ENCODE measurements around the gene EIPR1. TPM values are rescaled to one million over a fixed set of nuclear protein-coding genes. Genes with fewer than 3 reads are reported as not detected.

EIPR1 gene
- polyA plus RNA-seq, 2 of the 4 experiments (the other 2 are of a cell fraction), result 55.0 to 65.0 TPM

- no peak overlapping the region for H3K4me3 ChIP-seq
- H3K4me2 ChIP-seq, result no peak overlapping the region
- H3K27ac ChIP-seq, result no peak overlapping the region
- no peak for FAIRE-seq
- no peaks in the 10 kb centered on the region for H3K4me1 ChIP-seq
- peaks cover 31% of the 10 kb centered on the region for H3K9me3 ChIP-seq
- WGBS (ENCODE audit: missing lambda C conversion rate), result 94% methylated on average over 4 of the region's 4 CpGs
- POLR2A ChIA-PET, result no interaction called here
- CTCF ChIA-PET, result interaction anchor here (1.3 to 1.9 kb wide), 2 partner anchors 11 to 12 kb away, joined by 3 to 7 read pairs; no protein-coding TSS in a partner anchor
- ATAC-seq, result no peak
- TF ChIP-seq MAZ (IDR thresholded peaks at IDR 0.05; ENCODE audit: borderline replicate concordance, low read depth, low read length) (no peak), CHD2 (IDR thresholded peaks at IDR 0.05; ENCODE audit: low read length, partially characterized antibody) (no peak)
- DNase-seq (ENCODE audit: low read depth in 1 of 2, low spot score in 1 of 2), result peak in 1 of 2 experiments; percentile 7
Observed at GRCh38 chr2:3248754-3249475, 128.7 kb downstream of the EIPR1 start.

- H3K9me3 ChIP-seq, result peaks cover 31% of the 10 kb centered on the region
- ChIA-PET CTCF (no interaction called here), POLR2A (no interaction called here)
- 77% methylated on average over 10 of the region's 13 CpGs for WGBS (ENCODE audit: missing lambda C conversion rate)
- no peak overlapping the region for H3K27ac ChIP-seq
- no peak for ATAC-seq
- no peak overlapping the region for H3K4me2 ChIP-seq
- no peak overlapping the region for H3K4me3 ChIP-seq
- no peak for FAIRE-seq
- no peaks in the 10 kb centered on the region for H3K4me1 ChIP-seq
- no peak for TF ChIP-seq CHD2 (IDR thresholded peaks at IDR 0.05; ENCODE audit: low read length, partially characterized antibody)
- no peak for TF ChIP-seq KDM1A (IDR thresholded peaks at IDR 0.05; ENCODE audit: low read depth)
- TF ChIP-seq BHLHE40 (IDR thresholded peaks at IDR 0.05; ENCODE audit: low read depth, low read length), result no peak
- no peak for TF ChIP-seq NFE2L2 (conservative IDR thresholded peaks at IDR 0.05; ENCODE audit: low read length)
- TF ChIP-seq RAD21 (conservative IDR thresholded peaks at IDR 0.05 in 1 of 2, IDR thresholded peaks at IDR 0.05 in 1 of 2), result no peak
- no peak for TF ChIP-seq CTCF (IDR thresholded peaks at IDR 0.05)
- no peak for TF ChIP-seq KDM5A (IDR thresholded peaks at IDR 0.05)
- TF ChIP-seq TFCP2L1 (CRISPR knock-in tag; IDR thresholded peaks at IDR 0.05), result no peak
- TF ChIP-seq SMC3 (IDR thresholded peaks at IDR 0.05), result no peak
- no peak for TF ChIP-seq RCOR1 (IDR thresholded peaks at IDR 0.05; ENCODE audit: low read depth, low read length)
- no peak for TF ChIP-seq EHF (CRISPR knock-in tag; IDR thresholded peaks at IDR 0.05)
- no peak for TF ChIP-seq CBX8 (IDR thresholded peaks at IDR 0.05)
- TF ChIP-seq USF2 (IDR thresholded peaks at IDR 0.05), result no peak
- TF ChIP-seq EP300 (IDR thresholded peaks at IDR 0.05), result no peak
- no peak for TF ChIP-seq SREBF2 (IDR thresholded peaks at IDR 0.05)
- no peak for DNase-seq (ENCODE audit: low read depth in 1 of 2, low spot score in 1 of 2)
Observed at GRCh38 chr2:3246928-3247714, 130.5 kb downstream of the EIPR1 start.

GRCh38 chr2:3246406-3246805 lies 131.2 kb downstream of the EIPR1 start:
- H3K4me3 ChIP-seq, result no peak overlapping the region
- ChIA-PET CTCF (no interaction called here), POLR2A (no interaction called here)
- H3K9me3 ChIP-seq, result peaks cover 28% of the 10 kb centered on the region
- ATAC-seq (no peak), FAIRE-seq (no peak), DNase-seq (ENCODE audit: low read depth in 1 of 2, low spot score in 1 of 2) (no peak)
- WGBS (ENCODE audit: missing lambda C conversion rate), result 81% methylated on average over 6 of the region's 6 CpGs
- H3K27ac ChIP-seq, result no peak overlapping the region
- no peak overlapping the region for H3K4me2 ChIP-seq
- H3K4me1 ChIP-seq, result no peaks in the 10 kb centered on the region
- TF ChIP-seq HOXB13 (CRISPR knock-in tag; IDR thresholded peaks at IDR 0.05; ENCODE audit: low read depth) (no peak), PHF8 (IDR thresholded peaks at IDR 0.05; ENCODE audit: borderline replicate concordance, low read depth) (no peak), CHD4 (IDR thresholded peaks at IDR 0.05; ENCODE audit: borderline replicate concordance) (no peak), ZNF302 (CRISPR knock-in tag; IDR thresholded peaks at IDR 0.05) (no peak), ESRRA (IDR thresholded peaks at IDR 0.05; ENCODE audit: borderline replicate concordance, low read length) (no peak), NPAS2 (CRISPR knock-in tag; IDR thresholded peaks at IDR 0.05; ENCODE audit: borderline replicate concordance) (no peak)
